NB4 (cell line): ENCODE measurements around the gene KIAA1671.

Experiments used
- MYC ChIP-seq: IDR thresholded peaks from 2 replicates; pipeline ENCODE4 v1.6.1; 2011; ENCODE audit warnings: low read depth, low read length
- POLR2A ChIP-seq: IDR thresholded peaks from 2 replicates; pipeline ENCODE4 v1.6.1; 2011; ENCODE audit warnings: mild to moderate bottlenecking; ENCODE audit not compliant: insufficient read length; ENCODE audit errors: extremely low read depth
- TF ChIP-seq, protein P1 (sequence below): IDR thresholded peaks from one replicate; pipeline ENCODE4 v1.5.1; 2012; ENCODE audit warnings: low read depth, low read length

DNA sequence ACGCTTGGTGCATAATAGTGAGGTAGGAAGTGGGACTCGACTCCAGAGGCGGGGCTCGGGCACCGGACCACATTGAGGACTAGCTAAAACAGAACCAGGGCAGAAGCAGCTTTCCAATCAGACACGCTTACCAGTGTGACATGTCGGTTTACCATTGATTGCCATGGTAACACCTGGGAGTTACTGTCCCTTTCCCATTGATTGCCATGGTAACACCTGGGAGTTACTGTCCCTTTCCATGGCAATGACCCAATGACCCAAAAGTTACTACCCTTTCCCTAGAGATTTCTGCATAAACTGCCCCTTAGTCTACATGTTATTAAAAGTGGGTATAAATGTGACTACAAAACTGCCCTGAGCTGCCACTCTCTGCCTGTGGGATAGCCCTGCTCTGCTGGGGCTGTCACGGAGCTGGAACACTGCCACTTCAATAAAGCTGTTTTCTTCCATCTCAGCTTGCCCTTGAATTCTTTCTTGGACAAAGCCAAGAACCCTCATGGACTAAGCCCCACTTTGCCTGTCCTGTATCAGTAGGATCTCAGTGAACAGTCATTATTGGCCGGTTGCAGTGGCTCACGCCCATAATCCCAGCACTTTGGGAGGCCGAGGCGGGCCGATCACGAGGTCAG, 169.7 kb downstream of the KIAA1671 start:
- TF ChIP-seq, protein P1, sequence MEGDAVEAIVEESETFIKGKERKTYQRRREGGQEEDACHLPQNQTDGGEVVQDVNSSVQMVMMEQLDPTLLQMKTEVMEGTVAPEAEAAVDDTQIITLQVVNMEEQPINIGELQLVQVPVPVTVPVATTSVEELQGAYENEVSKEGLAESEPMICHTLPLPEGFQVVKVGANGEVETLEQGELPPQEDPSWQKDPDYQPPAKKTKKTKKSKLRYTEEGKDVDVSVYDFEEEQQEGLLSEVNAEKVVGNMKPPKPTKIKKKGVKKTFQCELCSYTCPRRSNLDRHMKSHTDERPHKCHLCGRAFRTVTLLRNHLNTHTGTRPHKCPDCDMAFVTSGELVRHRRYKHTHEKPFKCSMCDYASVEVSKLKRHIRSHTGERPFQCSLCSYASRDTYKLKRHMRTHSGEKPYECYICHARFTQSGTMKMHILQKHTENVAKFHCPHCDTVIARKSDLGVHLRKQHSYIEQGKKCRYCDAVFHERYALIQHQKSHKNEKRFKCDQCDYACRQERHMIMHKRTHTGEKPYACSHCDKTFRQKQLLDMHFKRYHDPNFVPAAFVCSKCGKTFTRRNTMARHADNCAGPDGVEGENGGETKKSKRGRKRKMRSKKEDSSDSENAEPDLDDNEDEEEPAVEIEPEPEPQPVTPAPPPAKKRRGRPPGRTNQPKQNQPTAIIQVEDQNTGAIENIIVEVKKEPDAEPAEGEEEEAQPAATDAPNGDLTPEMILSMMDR: no peak
- TF ChIP-seq MYC (no peak), POLR2A (no peak)
